ENCODE data around the gene RGS6.

Gene RGS6

DNA sequence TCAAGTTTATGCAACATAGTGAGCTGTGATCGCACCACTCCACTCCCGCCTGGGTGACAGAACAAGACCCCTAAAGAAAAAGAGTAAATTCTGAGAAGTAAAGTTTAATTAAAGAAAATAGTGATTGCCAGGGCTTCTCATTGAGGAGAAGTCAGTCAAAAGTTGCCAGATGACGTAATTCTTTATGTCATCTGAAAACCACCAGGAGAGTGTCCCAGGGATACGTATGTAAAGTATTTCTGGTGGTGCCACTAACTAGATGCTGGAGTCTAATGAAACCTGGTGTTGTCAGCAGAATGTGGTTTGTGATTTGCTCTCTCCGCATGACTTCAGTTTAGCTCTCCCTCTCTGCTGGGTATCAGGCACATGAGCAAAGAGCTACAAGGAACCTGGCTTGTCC is 569.2 kb downstream of the RGS6 start:
- no peak overlapping the region for H3K4me2 ChIP-seq (ENCODE audit: low read length)

DNA sequence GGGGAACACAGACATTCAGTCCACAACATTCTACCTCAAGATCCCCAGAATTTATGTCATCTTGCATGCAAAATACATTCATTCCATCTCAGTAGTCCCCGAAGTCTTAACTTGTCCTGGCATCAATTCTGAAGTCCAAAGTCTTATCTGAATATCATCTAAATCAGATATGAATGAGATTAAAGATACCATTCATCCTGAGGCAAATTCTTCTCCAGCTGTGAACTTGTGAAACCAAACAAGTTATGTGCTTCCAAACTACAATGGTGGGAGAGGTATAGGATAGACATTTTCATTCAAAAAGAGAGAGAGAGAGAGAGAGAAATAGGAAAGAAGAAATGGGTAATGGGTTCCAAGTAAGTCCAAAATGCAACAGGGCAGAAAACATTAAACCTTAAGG is 571.0 kb downstream of the RGS6 start:
- no peaks in the 10 kb centered on the region; the same call in 1 of the 2 replicates for H3K27me3 ChIP-seq (ENCODE audit: control insufficient read depth, low read length)
- no peaks in the 10 kb centered on the region for H3K36me3 ChIP-seq (ENCODE audit: control insufficient read depth, low read length)

More for the DNA sequence above, 569.2 kb downstream of the RGS6 start:
- H3K4me1 ChIP-seq (ENCODE audit: control insufficient read depth, low read length), result no peaks in the 10 kb centered on the region
- no peak overlapping the region for H3K27ac ChIP-seq (ENCODE audit: low read depth, low read length)
- TF ChIP-seq CTCF (IDR thresholded peaks at IDR 0.05; ENCODE audit: low read depth, low read length, poor library complexity, severe bottlenecking) (no peak), EZH2phosphoT487 (IDR thresholded peaks at IDR 0.05; ENCODE audit: borderline replicate concordance, low read length) (no peak)
- H3K9me2 ChIP-seq (replicated peaks; ENCODE audit: control insufficient read depth, low read length), result no peaks in the 10 kb centered on the region
- H3F3A ChIP-seq (ENCODE audit: control insufficient read depth, insufficient read depth), result no peaks in the 10 kb centered on the region
- no peaks in the 10 kb centered on the region for H4K20me1 ChIP-seq (ENCODE audit: control insufficient read depth, insufficient read depth, low read depth, low read length)
- H3K4me3 ChIP-seq (ENCODE audit: low read length), result no peak overlapping the region
- H3K79me2 ChIP-seq (ENCODE audit: control insufficient read depth, low read length), result no peaks in the 10 kb centered on the region
- H3K9me3 ChIP-seq (ENCODE audit: control insufficient read depth, insufficient read depth, low read length), result no peaks in the 10 kb centered on the region
- no peaks in the 10 kb centered on the region; the same call in 1 of the 2 replicates for H3K27me3 ChIP-seq (ENCODE audit: control insufficient read depth, low read length)
- H3K36me3 ChIP-seq (ENCODE audit: control insufficient read depth, low read length), result no peaks in the 10 kb centered on the region

DNA sequence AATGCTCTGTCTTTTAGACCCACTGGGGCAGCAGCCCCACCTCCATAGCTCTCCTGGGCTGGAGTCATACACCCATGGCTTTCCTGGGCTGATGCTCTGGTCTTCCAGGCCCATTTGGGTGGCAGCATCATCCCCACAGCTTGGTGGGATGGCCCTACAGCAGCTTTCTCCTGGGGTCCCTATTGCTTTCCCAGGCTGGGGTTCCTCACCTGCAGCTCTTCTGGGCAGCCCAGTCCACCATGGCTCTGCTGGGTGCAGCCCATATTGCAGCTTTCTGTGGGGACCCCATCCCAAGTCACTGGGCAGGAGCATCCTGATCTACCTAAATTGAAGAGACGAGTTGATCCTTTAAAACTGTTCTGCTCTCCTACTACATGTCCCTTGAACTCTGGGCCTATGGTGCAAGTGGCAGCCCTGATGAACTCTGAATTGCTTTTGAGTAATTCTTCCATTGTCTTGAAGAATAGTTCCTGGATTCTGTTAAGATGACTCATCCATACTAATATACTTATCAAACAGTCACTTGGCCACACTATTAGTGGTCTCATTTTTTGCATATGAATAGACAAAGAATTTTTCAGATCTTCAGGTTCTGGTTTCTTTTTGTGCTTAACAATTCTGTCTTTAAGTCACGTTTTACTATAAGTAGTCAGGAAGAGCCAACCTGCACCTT is 571.6 kb downstream of the RGS6 start:
- H3K79me2 ChIP-seq (ENCODE audit: control insufficient read depth, low read length), result no peaks in the 10 kb centered on the region
- H3K4me1 ChIP-seq (ENCODE audit: control insufficient read depth, low read length), result no peaks in the 10 kb centered on the region
- no peaks in the 10 kb centered on the region for H3K9me3 ChIP-seq (ENCODE audit: control insufficient read depth, insufficient read depth, low read length)
- no peaks in the 10 kb centered on the region for H4K20me1 ChIP-seq (ENCODE audit: control insufficient read depth, insufficient read depth, low read depth, low read length)
- no peaks in the 10 kb centered on the region for H3K9me2 ChIP-seq (replicated peaks; ENCODE audit: control insufficient read depth, low read length)
- H3K4me2 ChIP-seq (ENCODE audit: low read length), result no peak overlapping the region
- H3K4me3 ChIP-seq (ENCODE audit: low read length), result no peak overlapping the region
- H3K27ac ChIP-seq (ENCODE audit: low read depth, low read length), result no peak overlapping the region
- no peaks in the 10 kb centered on the region; the same call in 1 of the 2 replicates for H3K27me3 ChIP-seq (ENCODE audit: control insufficient read depth, low read length)
- no peaks in the 10 kb centered on the region for H3K36me3 ChIP-seq (ENCODE audit: control insufficient read depth, low read length)
- TF ChIP-seq EZH2phosphoT487 (IDR thresholded peaks at IDR 0.05; ENCODE audit: borderline replicate concordance, low read length), result no peak
- TF ChIP-seq CTCF (IDR thresholded peaks at IDR 0.05; ENCODE audit: low read depth, low read length, poor library complexity, severe bottlenecking), result no peak
- H3F3A ChIP-seq (ENCODE audit: control insufficient read depth, insufficient read depth), result no peaks in the 10 kb centered on the region

More for the DNA sequence above, 571.0 kb downstream of the RGS6 start:
- TF ChIP-seq EZH2phosphoT487 (IDR thresholded peaks at IDR 0.05; ENCODE audit: borderline replicate concordance, low read length) (no peak), CTCF (IDR thresholded peaks at IDR 0.05; ENCODE audit: low read depth, low read length, poor library complexity, severe bottlenecking) (no peak)
- Histone ChIP-seq H3K27ac (ENCODE audit: low read depth, low read length) (no peak overlapping the region), H3K9me3 (ENCODE audit: control insufficient read depth, insufficient read depth, low read length) (no peaks in the 10 kb centered on the region), H3K4me3 (ENCODE audit: low read length) (no peak overlapping the region), H3K4me1 (ENCODE audit: control insufficient read depth, low read length) (no peaks in the 10 kb centered on the region), H3K79me2 (ENCODE audit: control insufficient read depth, low read length) (no peaks in the 10 kb centered on the region), H4K20me1 (ENCODE audit: control insufficient read depth, insufficient read depth, low read depth, low read length) (no peaks in the 10 kb centered on the region), H3K4me2 (ENCODE audit: low read length) (no peak overlapping the region), H3K9me2 (replicated peaks; ENCODE audit: control insufficient read depth, low read length) (no peaks in the 10 kb centered on the region), H3F3A (ENCODE audit: control insufficient read depth, insufficient read depth) (no peaks in the 10 kb centered on the region)

Measured in DOHH2 (cell line).